Adrenal gland (tissue), 12 donors: ENCODE data around the gene ILF2. TPM values are rescaled to one million over a fixed set of nuclear protein-coding genes. Genes with fewer than 3 reads are reported as not detected.

Source experiments
- DNase-seq, 7 donors: peaks; one replicate each; pipeline ENCODE4 v3.0.0-alpha.2; 2019 to 2020
- H3K27ac ChIP-seq, 5 donors: fragments of 200-600 bp; sonication (generic) in 4 of 5; 1 replicate in 3 of 5; 2 replicates in 2 of 5; pipeline versions ENCODE4 v1.5.1 to v1.8.0; 2016 to 2020; ENCODE audit warnings: mild to moderate bottlenecking in 1 of 5
- H3K27me3 ChIP-seq: fragments of 200-600 bp; 2 replicates; pipeline ENCODE4 v1.8.0; 2021
- H3K36me3 ChIP-seq, 2 donors: fragments of 200-600 bp; replicated peaks in 1 of 2; 1 replicate in 1 of 2; 2 replicates in 1 of 2; pipeline versions ENCODE4 v1.5.1 to v1.8.0; 2018 to 2022
- H3K4me1 ChIP-seq, 2 donors: fragments of 200-600 bp; replicated peaks in 1 of 2; 1 replicate in 1 of 2; 2 replicates in 1 of 2; pipeline versions ENCODE4 v1.5.1 to v1.8.0; 2018 to 2021
- H3K4me3 ChIP-seq, 4 donors: fragments of 200-600 bp; sonication (generic) in 3 of 4; one replicate each; pipeline ENCODE4 v1.5.1; 2016 to 2018
- H3K9me3 ChIP-seq, 3 donors: fragments of 200-600 bp; sonication (generic) in 1 of 3; replicated peaks in 1 of 3; 1 replicate in 2 of 3; 2 replicates in 1 of 3; pipeline versions ENCODE4 v1.5.1 to v1.8.0; 2016 to 2021
- POLR2A ChIP-seq, 2 donors: fragments of 450-650 bp; IDR thresholded peaks; one replicate each; pipeline ENCODE4 v1.6.1; 2017; ENCODE audit warnings: antibody characterized with exemption in 2 of 2, mild to moderate bottlenecking in 2 of 2, moderate library complexity in 1 of 2
- WGBS, 4 donors: extraction: QIAGEN DNeasy Blood & Tissue Kit in 2 of 4; methylation state at CpG; one replicate each; pipeline versions ENCODE4 v1.1.5 to v1.1.7; 2013 to 2017; 5-methylcytosine and 5-hydroxymethylcytosine counted together
- intact Hi-C, 2 donors: fragments of 100-400 bp; cut with DNase I; formaldehyde crosslinking; loops; one replicate each; pipeline versions ENCODE4 v1.14.1 to v1.15.0; 2022 to 2023
- polyA plus RNA-seq, 3 donors: library from polyadenylated mRNA; stranded (reverse); fragments of 200-250 nt in 2 of 3; fragments of 350-450 nt in 1 of 3; fragmentation: Illumina TruSeq in 1 of 3; extraction: RNeasy Lipid Tissue Mini Kit (QIAGEN cat#74804) in 1 of 3; gene quantifications; one replicate each; pipeline ENCODE4 v1.2.3, GENCODE V29; 2013 to 2014
- total RNA-seq, 9 donors: library from RNA; depleted of rRNA in 4 of 9; stranded (reverse); fragments of >200 nt in 4 of 9; fragments of 120-200 nt in 1 of 9; fragmentation: NEBNext Ultra II Directional in 1 of 9; extraction: Animal tissue kit (Norgen Biotek cat#: 25700) in 1 of 9; gene quantifications; one replicate each; pipeline versions ENCODE4 v1.1.0 to v1.2.4, GENCODE V29; 2013 to 2023
- TF ChIP-seq, protein P1 (sequence below), 6 experiments: fragments of 450-650 bp in 4 of 6; fragments of 200-600 bp in 2 of 6; sonication (generic) in 1 of 6; IDR thresholded peaks; 1 replicate in 5 of 6; 2 replicates in 1 of 6; pipeline versions ENCODE4 v1.5.1 to v1.8.0; 2016 to 2021; ENCODE audit warnings: antibody characterized with exemption in 6 of 6, mild to moderate bottlenecking in 2 of 6, moderate library complexity in 1 of 6
- donor health status: healthy with polysubstance abuse.
- donor health status: Bipolar disorder and iron deficiency.
- donor health status: DM: yes; HTN: yes; CAD: no.
- donor health status: DM: no; HTN: no; CAD: no.
- donor health status: DM: no; HTN: no; CAD: no.
- donor health status: DM: yes; HTN: yes; CAD: no.

ILF2 gene
- total and polyA plus RNA-seq, 12 donors: 42.2 to 397 (median 105) TPM

- no peaks in the 10 kb centered on the region for H3K36me3 ChIP-seq
Measured at GRCh38 chr1:153688736-153689328, 18.0 kb upstream of the ILF2 start.

GRCh38 chr1:153688276-153688675 is 17.5 kb upstream of the ILF2 start:
- H3K27me3 ChIP-seq: no peaks in the 10 kb centered on the region
- peaks cover 0 to 4% of the 10 kb centered on the region in 2 donors for H3K4me1 ChIP-seq
- H3K36me3 ChIP-seq: no peaks in the 10 kb centered on the region
- H3K27ac ChIP-seq: no peak overlapping the region
- 84 to 97% (median 91%) methylated on average over 6 to 7 of the region's 7 CpGs for WGBS, 4 donors
- DNase-seq: no peak
- intact Hi-C loops: loop anchor here in 1 of 2 donors (10.0 kb wide), 1 partner anchor 297 kb away; the partner anchor contains the start of gene RAB13
- TF ChIP-seq POLR2A (IDR thresholded peaks at IDR 0.05): no peak
- TF ChIP-seq, protein P1, sequence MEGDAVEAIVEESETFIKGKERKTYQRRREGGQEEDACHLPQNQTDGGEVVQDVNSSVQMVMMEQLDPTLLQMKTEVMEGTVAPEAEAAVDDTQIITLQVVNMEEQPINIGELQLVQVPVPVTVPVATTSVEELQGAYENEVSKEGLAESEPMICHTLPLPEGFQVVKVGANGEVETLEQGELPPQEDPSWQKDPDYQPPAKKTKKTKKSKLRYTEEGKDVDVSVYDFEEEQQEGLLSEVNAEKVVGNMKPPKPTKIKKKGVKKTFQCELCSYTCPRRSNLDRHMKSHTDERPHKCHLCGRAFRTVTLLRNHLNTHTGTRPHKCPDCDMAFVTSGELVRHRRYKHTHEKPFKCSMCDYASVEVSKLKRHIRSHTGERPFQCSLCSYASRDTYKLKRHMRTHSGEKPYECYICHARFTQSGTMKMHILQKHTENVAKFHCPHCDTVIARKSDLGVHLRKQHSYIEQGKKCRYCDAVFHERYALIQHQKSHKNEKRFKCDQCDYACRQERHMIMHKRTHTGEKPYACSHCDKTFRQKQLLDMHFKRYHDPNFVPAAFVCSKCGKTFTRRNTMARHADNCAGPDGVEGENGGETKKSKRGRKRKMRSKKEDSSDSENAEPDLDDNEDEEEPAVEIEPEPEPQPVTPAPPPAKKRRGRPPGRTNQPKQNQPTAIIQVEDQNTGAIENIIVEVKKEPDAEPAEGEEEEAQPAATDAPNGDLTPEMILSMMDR (IDR thresholded peaks at IDR 0.05): no peak
- no peaks in the 10 kb centered on the region for H3K9me3 ChIP-seq
- H3K4me3 ChIP-seq: no peak overlapping the region

More at GRCh38 chr1:153688736-153689328, 18.0 kb upstream of the ILF2 start:
- WGBS, 4 donors: 89 to 91% (median 90%) methylated on average over 11 to 18 of the region's 18 CpGs
- Histone ChIP-seq H3K4me1 (peaks cover 0 to 4% of the 10 kb centered on the region in 2 donors), H3K27ac (no peak overlapping the region), H3K4me3 (no peak overlapping the region), H3K9me3 (no peaks in the 10 kb centered on the region), H3K27me3 (no peaks in the 10 kb centered on the region)
- intact Hi-C loops: loop anchor here in 1 of 2 donors (10.0 kb wide), 1 partner anchor 296 kb away; the partner anchor contains the start of gene RAB13
- no peak for DNase-seq
- TF ChIP-seq, protein P1 (IDR thresholded peaks at IDR 0.05): no peak
- TF ChIP-seq POLR2A (IDR thresholded peaks at IDR 0.05): no peak

GRCh38 chr1:153687346-153688125 is 16.7 kb upstream of the ILF2 start:
- intact Hi-C loops: loop anchor here in 1 of 2 donors (10.0 kb wide), 1 partner anchor 297 kb away; the partner anchor contains the start of gene RAB13
- WGBS, 4 donors: 80 to 90% (median 87%) methylated on average over 13 to 16 of the region's 16 CpGs
- TF ChIP-seq POLR2A (IDR thresholded peaks at IDR 0.05): no peak
- TF ChIP-seq, protein P1 (IDR thresholded peaks at IDR 0.05): no peak
- Histone ChIP-seq H3K27ac (no peak overlapping the region), H3K36me3 (no peaks in the 10 kb centered on the region), H3K9me3 (no peaks in the 10 kb centered on the region), H3K4me1 (peaks cover 0 to 4% of the 10 kb centered on the region in 2 donors), H3K27me3 (no peaks in the 10 kb centered on the region), H3K4me3 (no peak overlapping the region)
- no peak for DNase-seq
